Islet of Langerhans (tissue), 1 donor: ENCODE results near the gene SETD1A.
"Not testable (repeated sequence)": the region's sequence is repeated elsewhere in the genome, so short reads cannot be mapped to it uniquely, and the experiment has no call there.

Experiments used
- FAIRE-seq: peaks from one replicate; lab custom pipeline; 2011; peaks lifted over from hg19 to GRCh38; lab: Jason Lieb, UNC

SETD1A gene

DNA sequence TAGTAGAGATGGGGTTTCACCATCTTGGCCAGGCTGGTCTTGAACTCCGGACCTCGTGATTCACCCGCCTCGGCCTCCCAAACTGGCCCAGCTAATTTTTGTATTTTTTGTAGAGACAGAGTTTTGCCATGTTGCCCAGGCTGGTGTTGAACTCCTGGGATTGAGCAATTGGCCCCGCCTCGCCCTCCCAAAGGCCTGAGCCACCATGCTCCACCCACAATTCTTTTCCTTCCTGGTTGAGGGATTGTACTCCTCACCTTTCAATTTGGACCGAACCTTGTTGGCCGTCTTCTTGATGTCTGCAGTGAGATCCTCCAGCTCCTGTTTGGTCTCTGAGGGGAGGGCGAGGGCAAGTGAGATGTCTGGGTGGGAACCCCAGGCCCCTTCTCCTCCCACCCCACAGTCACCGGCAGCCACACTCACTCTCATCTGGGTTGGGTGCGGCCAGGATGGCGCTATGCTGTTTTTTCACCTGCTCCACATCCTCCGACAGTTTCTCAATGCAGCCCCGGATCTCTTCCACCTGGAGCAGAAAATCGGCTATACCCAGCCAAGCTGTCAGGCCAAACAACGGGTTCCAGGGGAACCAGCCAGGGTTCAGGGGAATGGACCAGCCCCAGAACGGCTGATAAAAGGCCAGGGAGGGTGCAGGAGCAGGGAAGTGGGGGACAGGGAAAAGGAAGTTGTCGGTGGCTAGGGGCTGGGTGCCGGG is 43.3 kb downstream of the SETD1A start:
- FAIRE-seq: no peak

- no peak for FAIRE-seq
These were observed 44.1 kb downstream of the SETD1A start for GRCh38 chr16:31001507-31002249.

DNA sequence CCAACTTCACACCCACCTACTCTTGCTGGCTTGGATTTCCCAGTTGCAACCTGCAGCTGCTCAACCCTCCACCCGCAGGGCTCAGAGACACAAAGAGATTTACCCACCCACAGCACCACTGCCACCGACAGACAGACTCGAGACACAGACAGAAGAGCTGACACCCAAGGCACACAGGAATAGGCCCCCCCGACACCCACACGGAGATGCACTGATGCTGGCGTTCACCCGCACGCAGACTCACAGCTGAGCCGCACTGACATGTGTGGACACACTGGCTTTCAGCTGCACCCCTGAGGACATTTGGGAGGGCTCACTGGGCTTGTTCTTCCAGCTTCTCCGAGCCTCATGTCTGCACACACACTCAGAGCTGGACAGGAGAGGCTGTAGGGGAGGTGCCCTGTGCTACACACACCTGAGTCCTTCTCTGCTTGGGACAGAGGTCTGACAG is 44.7 kb downstream of the SETD1A start:
- no peak for FAIRE-seq

DNA sequence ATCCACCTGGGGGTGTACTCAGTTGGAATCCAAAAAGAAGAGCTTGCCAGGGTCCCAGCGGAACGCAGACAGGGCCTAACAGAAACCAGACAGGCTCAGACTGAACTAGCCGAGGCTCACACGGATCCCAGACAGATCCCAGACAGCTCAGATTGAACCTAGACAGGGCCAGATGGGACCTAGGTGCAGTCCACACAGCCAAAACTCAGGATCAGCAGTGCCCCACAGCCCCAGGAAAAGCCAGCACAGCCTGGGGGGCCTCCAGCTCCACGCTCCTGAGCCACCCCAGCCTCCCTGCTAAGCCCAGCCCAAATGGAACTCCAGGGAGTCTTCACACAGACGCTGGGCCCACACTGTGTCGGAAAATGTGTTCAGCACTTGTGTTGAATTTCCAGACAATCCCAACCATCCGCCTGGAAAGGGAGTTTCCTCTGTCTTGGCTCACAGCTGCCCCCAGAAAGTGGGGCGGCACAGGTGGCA is 45.3 kb downstream of the SETD1A start:
- no peak for FAIRE-seq

- FAIRE-seq: no peak
These were observed 46.2 kb downstream of the SETD1A start for GRCh38 chr16:31003744-31004143.

DNA sequence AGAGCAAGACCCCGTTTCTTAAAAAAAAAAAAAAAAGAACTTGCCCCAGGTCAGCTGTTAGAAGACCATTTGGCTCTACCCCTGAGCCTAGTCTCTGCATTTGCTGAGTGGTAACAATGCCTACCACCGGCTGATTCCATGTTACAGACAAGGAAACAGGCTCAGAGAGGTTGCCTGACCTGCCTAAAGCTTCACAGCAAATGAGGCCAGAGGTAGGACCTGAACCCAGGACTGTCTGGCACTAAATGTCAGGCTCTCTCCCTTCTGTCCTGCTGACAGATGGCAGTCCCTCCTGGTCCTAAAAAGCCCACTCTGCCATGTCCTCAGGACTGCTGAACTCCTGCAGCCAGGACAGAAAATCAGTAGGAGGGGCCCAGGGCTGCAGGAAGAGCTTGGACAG is 47.1 kb downstream of the SETD1A start:
- no peak for FAIRE-seq

GRCh38 chr16:31005350-31006085 is 48.0 kb downstream of the SETD1A start:
- FAIRE-seq: no peak

DNA sequence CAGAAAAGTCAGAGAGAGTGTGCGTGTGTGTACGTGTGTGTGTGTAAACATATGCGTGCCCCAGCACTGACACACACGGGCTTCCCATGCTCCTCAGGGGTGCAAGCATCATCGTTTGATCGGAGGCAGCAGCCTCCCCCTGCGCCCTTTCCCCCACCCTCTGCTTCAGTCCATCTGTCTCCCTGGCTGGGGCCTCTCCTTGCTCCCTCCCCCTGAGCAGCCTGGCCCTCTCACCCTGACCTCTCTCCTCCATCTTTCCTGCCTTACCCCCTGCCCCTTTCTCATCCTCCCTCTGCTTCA is 48.5 kb downstream of the SETD1A start:
- FAIRE-seq: no peak

- FAIRE-seq: no peak
These were observed 49.0 kb downstream of the SETD1A start for GRCh38 chr16:31006589-31006988.

GRCh38 chr16:31007684-31008083 is 50.1 kb downstream of the SETD1A start:
- FAIRE-seq: no peak

- FAIRE-seq: no peak
These were observed 50.6 kb downstream of the SETD1A start for GRCh38 chr16:31008149-31008548.

DNA sequence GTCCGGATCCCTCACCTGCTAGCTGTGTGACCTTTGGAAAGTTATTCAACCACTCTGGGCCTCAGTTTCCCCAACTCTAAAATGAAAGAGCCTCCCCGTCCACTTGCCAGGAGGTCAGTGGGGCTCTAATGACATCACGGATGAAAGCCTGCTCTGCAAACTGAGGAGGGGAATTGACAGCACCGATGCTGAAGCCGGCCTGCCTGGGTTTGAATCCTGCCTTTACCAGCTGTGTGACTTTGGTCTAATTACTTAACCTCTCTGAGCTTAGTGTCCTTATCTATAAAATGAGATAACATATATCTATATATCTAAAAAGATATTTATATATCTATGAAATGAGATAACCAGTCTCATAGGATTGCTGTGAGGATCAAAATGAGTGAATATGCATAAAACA is 51.0 kb downstream of the SETD1A start:
- FAIRE-seq: no peak

DNA sequence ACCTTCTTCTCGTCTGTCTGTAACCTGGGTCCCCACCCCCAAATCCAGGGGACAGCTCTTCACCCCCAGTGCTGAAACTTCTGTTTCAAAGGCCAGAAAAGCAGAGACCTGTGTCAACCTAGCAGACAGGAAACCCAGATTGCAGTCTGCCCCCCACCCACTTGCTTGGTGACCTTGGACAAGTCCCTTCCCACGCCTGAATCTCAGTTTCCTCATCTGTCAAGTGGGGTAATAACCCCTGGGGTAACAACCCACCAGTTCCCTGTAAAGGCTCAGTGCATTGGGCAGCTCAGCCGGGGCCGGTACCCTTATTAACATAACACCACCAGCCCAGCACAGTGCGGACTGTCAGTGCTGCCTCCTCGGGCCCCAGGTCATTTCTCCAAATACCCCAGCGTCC is 51.6 kb downstream of the SETD1A start:
- FAIRE-seq: no peak

DNA sequence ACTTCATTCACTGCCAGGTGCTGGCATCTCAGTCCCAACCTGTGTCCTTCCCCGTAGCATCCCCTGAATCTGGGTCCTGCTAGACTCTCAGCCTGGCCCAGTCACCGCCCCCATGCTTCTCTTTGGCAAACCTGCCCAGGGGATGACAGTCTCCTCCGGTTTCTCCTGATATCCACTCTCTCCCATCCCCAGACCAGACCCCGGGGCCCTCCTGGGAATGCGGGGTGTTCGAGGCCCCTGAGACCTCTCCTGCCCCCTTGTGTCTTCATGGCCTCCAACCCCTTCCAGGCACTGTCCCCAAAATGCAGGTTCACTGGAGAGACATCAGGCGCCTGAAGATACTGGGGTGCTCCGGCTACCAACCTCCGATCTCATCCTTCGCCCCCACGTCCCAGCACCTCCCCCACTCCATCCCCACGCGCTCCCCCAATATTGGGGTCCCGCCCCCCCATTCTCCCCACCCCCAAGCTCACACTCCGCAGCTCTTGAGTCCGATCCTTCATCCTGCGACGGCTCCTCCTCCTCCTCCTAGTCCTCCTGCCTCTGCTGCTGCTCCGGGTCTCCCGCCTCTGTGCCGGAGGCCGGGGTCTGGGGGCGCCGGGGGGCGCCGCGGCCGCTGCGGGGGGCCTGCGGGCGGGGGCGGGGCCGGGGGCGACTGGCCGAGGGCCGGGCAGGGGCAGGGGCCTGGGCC is 52.5 kb downstream of the SETD1A start:
- FAIRE-seq: no peak

DNA sequence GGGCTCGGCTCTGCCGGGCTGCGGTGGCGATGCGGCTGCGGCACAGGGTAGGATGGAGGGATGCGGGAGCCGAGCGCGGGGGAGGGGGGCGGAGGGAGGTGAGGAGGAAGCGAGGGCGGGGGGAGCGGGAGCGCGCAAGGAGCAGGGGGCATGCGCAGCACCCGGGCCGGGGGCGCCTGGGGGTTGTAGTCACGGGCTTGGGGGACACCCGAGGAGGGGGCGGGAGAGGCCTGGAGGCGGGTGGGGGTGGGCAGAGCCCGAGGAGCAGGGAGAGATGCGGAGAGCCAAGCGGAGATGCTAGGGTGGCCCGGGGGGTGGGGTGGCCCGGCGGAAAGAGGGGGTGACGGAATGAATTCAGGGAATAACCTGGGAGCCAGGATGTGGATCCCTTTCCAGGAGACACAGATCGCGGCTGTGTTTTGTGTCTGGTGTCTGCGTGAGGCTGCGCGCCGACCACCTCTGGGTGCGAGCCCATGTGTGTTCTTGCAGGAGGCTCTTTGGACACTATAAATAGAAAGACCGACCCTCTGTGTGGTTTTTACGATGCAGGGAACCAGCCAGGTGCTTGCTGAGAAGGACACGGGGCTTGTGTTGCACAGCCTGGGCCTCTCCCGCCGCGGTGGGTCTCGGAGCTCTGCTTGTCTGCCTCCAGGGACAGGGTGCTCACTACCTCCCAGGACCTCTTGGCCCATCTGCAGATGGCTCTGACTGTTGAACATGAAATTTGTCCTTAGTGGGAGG is 53.2 kb downstream of the SETD1A start, which contains the start of gene STX1B:
TSS of gene STX1B (minus strand) at position 54 of the 741 bp plus-strand sequence. CDS start 242 bp downstream, outside the sequence.
- FAIRE-seq: no peak

- FAIRE-seq: not testable (repeated sequence)
These were observed 54.3 kb downstream of the SETD1A start for GRCh38 chr16:31011815-31012214.

GRCh38 chr16:31013292-31013691 is 55.7 kb downstream of the SETD1A start:
- FAIRE-seq: not testable (repeated sequence)

GRCh38 chr16:31016018-31016417 is 58.5 kb downstream of the SETD1A start:
- FAIRE-seq: no peak

GRCh38 chr16:31017756-31018155 is 60.2 kb downstream of the SETD1A start:
- not testable (repeated sequence) for FAIRE-seq

DNA sequence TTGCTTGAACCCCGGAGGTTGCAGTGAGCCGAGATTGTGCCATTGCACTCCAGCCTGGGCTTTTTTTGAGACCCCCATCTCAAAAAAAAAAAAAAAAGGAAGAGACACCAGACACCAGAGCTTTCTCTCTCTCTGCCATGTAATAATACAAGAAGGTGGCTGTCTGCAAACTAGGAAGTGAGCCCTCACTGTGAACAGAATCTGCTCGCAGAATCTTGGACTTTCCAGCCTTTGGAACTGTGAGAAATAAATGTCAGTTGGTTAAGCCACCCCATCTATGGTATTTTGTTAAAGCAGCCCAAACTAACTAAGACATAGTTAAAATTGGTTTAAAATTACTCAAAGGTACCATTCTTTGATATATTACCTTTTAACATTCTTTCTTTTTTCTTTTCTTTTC is 63.0 kb downstream of the SETD1A start:
- no peak for FAIRE-seq

DNA sequence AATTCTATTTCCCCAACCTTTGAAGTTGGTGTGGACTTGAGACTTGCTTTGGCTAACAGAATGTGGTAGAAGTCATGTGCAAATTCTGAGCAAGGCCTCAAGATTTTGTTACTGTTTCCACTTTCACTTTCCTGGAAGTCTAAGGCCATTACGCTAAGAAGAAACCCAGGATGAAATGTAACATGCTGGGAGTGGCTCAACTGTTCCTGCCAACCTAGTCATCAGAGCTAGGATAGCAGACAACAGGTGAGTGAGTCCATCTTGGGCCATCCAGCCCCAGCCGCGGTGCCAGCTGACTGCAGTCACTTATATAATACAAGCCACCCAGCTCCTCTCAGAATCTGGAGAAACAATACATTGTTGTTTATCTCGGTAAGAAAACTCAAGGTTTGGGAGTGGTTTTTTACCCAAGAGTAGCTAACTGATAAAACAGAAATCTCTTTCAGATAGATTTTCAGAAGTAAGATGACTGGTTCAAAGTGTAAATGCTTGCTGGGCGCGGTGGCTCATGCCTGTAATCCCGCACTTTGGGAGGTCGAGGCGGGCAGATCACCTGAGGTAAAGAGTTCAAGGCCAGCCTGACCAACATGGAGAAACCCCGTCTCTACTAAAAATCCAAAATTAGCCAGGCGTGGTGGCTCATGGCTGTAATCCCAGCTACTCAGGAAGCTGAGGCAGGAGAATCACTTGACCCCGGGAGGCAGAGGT is 65.1 kb downstream of the SETD1A start:
- FAIRE-seq: no peak
